Activated CD4-positive, alpha-beta T cell treated with anti-CD3 and anti-CD28 coated beads, Interleukin-2, amount 50 U/mL, for 24 hours (primary cell): Measurements from ENCODE around the gene NRP1.
"Not testable (repeated sequence)": the region's sequence is repeated elsewhere in the genome, so short reads cannot be mapped to it uniquely, and the experiment has no call there.

Experiments used
- DNase-seq, 2 donors: peaks; one replicate each; pipeline ENCODE4 v3.0.0-alpha.2; 2020; ENCODE audit warnings: low read depth in 1 of 2, low spot score in 1 of 2

Gene NRP1

GRCh38 chr10:33334153-33334804, at the start of gene NRP1:
NRP1 (minus strand) TSS chr10:33334667; CDS start chr10:33334382, 285 bp downstream.
- no peak for DNase-seq

GRCh38 chr10:33384201-33384600, 49.7 kb upstream of the NRP1 start:
- DNase-seq, result not testable (repeated sequence)

- no peak for DNase-seq
Observed at GRCh38 chr10:33382921-33383713, 48.6 kb upstream of the NRP1 start.

GRCh38 chr10:33382216-33382600, 47.7 kb upstream of the NRP1 start:
- no peak for DNase-seq

GRCh38 chr10:33381451-33382215, 47.2 kb upstream of the NRP1 start:
- DNase-seq, result no peak

- DNase-seq, result no peak
Observed at GRCh38 chr10:33377658-33378025, 43.2 kb upstream of the NRP1 start.

- no peak for DNase-seq
Observed at GRCh38 chr10:33376976-33377657, 42.6 kb upstream of the NRP1 start.

- DNase-seq, result no peak
Observed at GRCh38 chr10:33376476-33376875, 42.0 kb upstream of the NRP1 start.

- no peak for DNase-seq
Observed at GRCh38 chr10:33373263-33373662, 38.8 kb upstream of the NRP1 start.

- DNase-seq, result no peak
Observed at GRCh38 chr10:33371234-33371633, 36.8 kb upstream of the NRP1 start.

- DNase-seq, result no peak
Observed at GRCh38 chr10:33370434-33370930, 36.0 kb upstream of the NRP1 start.

- no peak for DNase-seq
Observed at GRCh38 chr10:33368086-33368485, 33.6 kb upstream of the NRP1 start.

- DNase-seq, result peak in 1 of 2 donors; percentile 16
Observed at GRCh38 chr10:33365871-33366411, 31.5 kb upstream of the NRP1 start.

- DNase-seq, result no peak
Observed at GRCh38 chr10:33365301-33365700, 30.8 kb upstream of the NRP1 start.

GRCh38 chr10:33363106-33363505, 28.6 kb upstream of the NRP1 start:
- DNase-seq, result no peak

- DNase-seq, result no peak
Observed at GRCh38 chr10:33358016-33358415, 23.5 kb upstream of the NRP1 start.

- no peak for DNase-seq
Observed at GRCh38 chr10:33355274-33355673, 20.8 kb upstream of the NRP1 start.

GRCh38 chr10:33353853-33354252, 19.4 kb upstream of the NRP1 start:
- no peak for DNase-seq

GRCh38 chr10:33353334-33353733, 18.9 kb upstream of the NRP1 start:
- DNase-seq, result no peak

GRCh38 chr10:33352615-33353014, 18.1 kb upstream of the NRP1 start:
- DNase-seq, result no peak

- no peak for DNase-seq
Observed at GRCh38 chr10:33352175-33352574, 17.7 kb upstream of the NRP1 start.
